NCI-H345 treated with DMSO at 0.1 percent for 48 hours (cell line): ENCODE data around the gene MYH9.

Experiments used
- DNase-seq: peaks from one replicate; lab custom pipeline; 2025; ENCODE audit not compliant: unreplicated experiment; lab: John Stamatoyannopoulos, UW

MYH9 gene

GRCh38 chr22:36351921-36352802 is 35.6 kb downstream of the MYH9 start:
- DNase-seq: no peak

GRCh38 chr22:36350751-36351594 is 36.8 kb downstream of the MYH9 start:
- DNase-seq: no peak

GRCh38 chr22:36349726-36350125 is 38.0 kb downstream of the MYH9 start:
- no peak for DNase-seq

GRCh38 chr22:36348760-36349159 is 39.0 kb downstream of the MYH9 start:
- DNase-seq: no peak

- no peak for DNase-seq
These were observed 40.7 kb downstream of the MYH9 start for GRCh38 chr22:36347094-36347493.

- DNase-seq: no peak
These were observed 43.5 kb downstream of the MYH9 start for GRCh38 chr22:36344106-36344827.

- no peak for DNase-seq
These were observed 44.1 kb downstream of the MYH9 start for GRCh38 chr22:36343720-36344105.

GRCh38 chr22:36343070-36343719 is 44.6 kb downstream of the MYH9 start:
- DNase-seq: no peak

- DNase-seq: no peak
These were observed 46.1 kb downstream of the MYH9 start for GRCh38 chr22:36341640-36342041.

GRCh38 chr22:36340621-36341020 is 47.1 kb downstream of the MYH9 start:
- no peak for DNase-seq

GRCh38 chr22:36339171-36340065 is 48.3 kb downstream of the MYH9 start:
- DNase-seq: no peak

- DNase-seq: no peak
These were observed 50.2 kb downstream of the MYH9 start for GRCh38 chr22:36337365-36338130.

- no peak for DNase-seq
These were observed 51.3 kb downstream of the MYH9 start for GRCh38 chr22:36336246-36337182.

GRCh38 chr22:36335621-36336020 is 52.1 kb downstream of the MYH9 start:
- no peak for DNase-seq

GRCh38 chr22:36334821-36335603 is 52.8 kb downstream of the MYH9 start:
- no peak for DNase-seq

GRCh38 chr22:36334081-36334820 is 53.5 kb downstream of the MYH9 start:
- DNase-seq: no peak

GRCh38 chr22:36333644-36334043 is 54.1 kb downstream of the MYH9 start:
- no peak for DNase-seq
